ENCODE measurements around the gene MFGE8. TPM values are rescaled to one million over a fixed set of nuclear protein-coding genes. Genes with fewer than 3 reads are reported as not detected.

MFGE8 gene
- total RNA-seq, 4 donors from 2014 or later = 213 to 446 (median 343) TPM

GRCh38 chr15:88863412-88863811 lies 49.8 kb downstream of the MFGE8 start:
- no peak for TF ChIP-seq CTCF (IDR thresholded peaks at IDR 0.05; ENCODE audit: low read depth)

- no peak for TF ChIP-seq CTCF (IDR thresholded peaks at IDR 0.05; ENCODE audit: low read depth)
Measured at GRCh38 chr15:88860212-88860611, 53.0 kb downstream of the MFGE8 start.

- no peak for TF ChIP-seq CTCF (IDR thresholded peaks at IDR 0.05; ENCODE audit: low read depth)
Measured at GRCh38 chr15:88859550-88859949, 53.6 kb downstream of the MFGE8 start.

- no peak for TF ChIP-seq CTCF (IDR thresholded peaks at IDR 0.05; ENCODE audit: low read depth)
Measured at GRCh38 chr15:88858934-88859333, 54.2 kb downstream of the MFGE8 start.

- no peak for TF ChIP-seq CTCF (IDR thresholded peaks at IDR 0.05; ENCODE audit: low read depth)
Measured at GRCh38 chr15:88852476-88852875, 60.7 kb downstream of the MFGE8 start.

GRCh38 chr15:88849376-88850072 lies 63.7 kb downstream of the MFGE8 start:
- TF ChIP-seq CTCF (IDR thresholded peaks at IDR 0.05; ENCODE audit: low read depth) = no peak

Other genes with a start within 250 kb of the MFGE8 start
- not detected for gene ACAN, start 109.9 kb downstream of the MFGE8 start, total RNA-seq
- 10 to 100 TPM in 2 of 4 donors, 1 to 10 TPM in 2; 3.9 to 18.8 (median 8.9) TPM for gene HAPLN3, start 17.8 kb downstream of the MFGE8 start, total RNA-seq
- gene ABHD2, start 175.1 kb upstream of the MFGE8 start, total RNA-seq = 10 to 100 TPM; 50.0 to 79.9 (median 65.2) TPM